OCI-M1 (cell line): ENCODE measurements around the gene TENM3.
"Not testable (repeated sequence)": the region's sequence is repeated elsewhere in the genome, so short reads cannot be mapped to it uniquely, and the experiment has no call there.

Experiments
- DNase-seq: peaks from one replicate; lab custom pipeline; 2025; lab: John Stamatoyannopoulos, UW

Gene TENM3

GRCh38 chr4:182243204-182243603 lies at the start of gene TENM3:
Gene TENM3 (plus strand): TSS chr4:182243402. CDS start chr4:182324021, 80,619 bp downstream.
- DNase-seq = not testable (repeated sequence)

DNA sequence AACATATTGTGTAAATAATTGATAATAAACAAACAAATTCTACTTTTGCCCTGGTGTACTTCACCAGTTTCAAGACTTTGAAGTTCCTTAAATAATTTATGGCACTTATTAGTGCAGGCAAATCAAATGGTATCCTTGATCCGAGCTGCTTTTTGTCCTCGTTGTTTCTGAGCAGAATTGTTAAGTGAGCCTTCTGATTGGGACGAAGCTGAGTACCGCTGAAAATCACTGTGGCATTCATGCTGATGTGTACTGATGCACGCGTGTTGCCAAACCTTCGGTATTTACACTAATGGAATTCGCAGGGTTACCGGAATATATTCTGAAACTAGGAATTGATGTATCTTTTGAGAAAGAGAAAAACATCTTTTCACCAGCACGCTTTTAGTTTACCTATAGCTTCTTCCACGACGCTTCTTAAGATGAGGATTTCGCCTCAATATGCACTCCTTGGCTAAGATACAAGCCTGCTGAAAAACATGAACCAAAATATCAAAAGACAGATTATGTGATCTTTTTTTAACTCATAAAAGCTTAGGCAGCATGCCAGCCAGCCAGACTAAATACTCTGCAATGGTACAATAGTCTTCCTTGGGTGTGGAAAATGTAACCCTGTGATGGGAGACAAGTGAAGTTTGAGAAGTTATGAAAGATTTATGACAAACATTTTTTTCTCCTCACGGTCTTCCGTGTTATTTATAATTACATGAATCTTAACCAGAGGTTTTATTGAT lies 48.9 kb upstream of the TENM3 start:
- DNase-seq = no peak

- no peak for DNase-seq
These were observed 45.6 kb upstream of the TENM3 start for GRCh38 chr4:182197611-182198010.

GRCh38 chr4:182201871-182202270 lies 41.3 kb upstream of the TENM3 start:
- no peak for DNase-seq

DNA sequence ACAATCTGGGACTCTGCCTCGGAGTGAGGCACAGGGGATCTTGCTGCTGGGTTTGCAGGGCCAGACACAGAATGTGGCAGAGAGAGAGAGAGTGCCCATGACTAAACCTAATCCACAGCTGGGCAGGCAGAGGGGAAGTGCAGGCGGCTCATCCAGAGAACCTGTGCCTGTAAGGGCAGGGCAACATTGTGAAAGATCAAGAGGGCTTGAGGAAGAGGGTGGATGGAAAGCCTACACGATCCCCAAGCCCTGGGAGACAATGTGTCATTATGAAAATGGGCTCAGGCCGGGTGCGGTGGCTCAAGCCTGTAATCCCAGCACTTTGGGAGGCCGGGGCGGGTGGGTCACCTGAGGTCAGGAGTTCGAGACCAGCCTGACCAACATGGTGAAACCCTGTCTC lies 40.6 kb upstream of the TENM3 start:
- DNase-seq = no peak

DNA sequence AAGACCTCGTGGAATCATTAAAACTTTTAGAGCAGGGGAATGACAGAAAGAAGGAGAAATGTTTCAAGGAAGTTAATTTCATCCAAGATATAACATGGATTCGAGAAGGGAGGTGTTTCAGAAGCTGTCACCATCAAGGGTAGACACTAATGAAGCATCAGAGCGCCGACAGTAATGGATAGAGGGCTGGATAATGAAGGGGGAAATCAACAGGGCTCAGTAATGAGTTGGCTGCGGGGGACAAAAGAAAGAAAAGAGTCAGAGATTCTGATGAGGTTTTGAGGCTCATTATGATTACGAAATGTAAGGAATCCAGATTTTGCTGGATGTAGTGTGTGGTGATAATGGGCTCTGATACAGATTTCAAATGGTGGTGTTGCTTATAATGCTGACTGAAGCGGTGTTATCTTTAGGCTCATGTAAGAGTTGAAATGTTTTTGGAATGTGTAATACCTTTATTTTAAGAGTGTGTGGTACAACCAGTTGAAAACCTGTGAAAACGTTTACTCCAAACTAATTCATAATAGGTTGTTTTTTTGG lies 39.3 kb upstream of the TENM3 start:
- no peak for DNase-seq

DNA sequence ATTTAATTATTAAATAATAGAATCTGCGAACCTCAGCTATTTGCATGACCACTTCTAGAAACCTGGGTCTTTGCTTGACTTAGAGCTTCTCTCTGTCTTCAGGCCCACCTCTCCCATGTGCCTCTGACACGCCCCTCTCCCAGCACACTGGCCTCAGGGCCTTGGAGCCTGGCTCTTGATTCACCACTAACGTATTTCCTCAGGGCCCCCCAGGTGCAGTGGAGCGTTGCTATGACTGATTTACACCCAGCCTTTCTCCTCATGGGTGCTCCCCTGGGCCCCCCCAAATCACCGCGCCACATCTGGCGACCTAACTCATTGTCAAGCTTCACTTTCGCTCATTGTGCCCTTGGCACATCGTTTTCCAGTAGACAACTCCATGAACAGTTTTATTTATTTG lies 37.9 kb upstream of the TENM3 start:
- no peak for DNase-seq

DNA sequence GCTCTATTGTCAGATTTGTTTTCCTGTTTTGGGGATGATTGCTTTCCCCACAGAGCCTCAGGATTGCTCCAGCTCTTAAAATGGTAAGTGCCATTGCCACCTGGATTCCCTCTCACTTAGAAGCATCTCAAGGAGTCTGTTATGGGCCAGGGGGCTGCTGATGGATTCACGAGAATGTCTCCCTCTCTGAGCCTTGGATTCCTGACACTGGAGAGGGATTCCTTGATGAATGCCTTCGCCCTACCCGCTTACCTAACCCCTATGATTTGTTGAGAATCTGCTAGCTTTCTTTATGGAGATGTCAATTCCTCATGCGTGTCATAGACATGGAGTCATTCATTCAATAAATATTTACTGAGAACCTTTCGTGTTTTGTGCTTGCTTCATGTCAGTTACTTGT lies 36.9 kb upstream of the TENM3 start:
- no peak for DNase-seq

DNA sequence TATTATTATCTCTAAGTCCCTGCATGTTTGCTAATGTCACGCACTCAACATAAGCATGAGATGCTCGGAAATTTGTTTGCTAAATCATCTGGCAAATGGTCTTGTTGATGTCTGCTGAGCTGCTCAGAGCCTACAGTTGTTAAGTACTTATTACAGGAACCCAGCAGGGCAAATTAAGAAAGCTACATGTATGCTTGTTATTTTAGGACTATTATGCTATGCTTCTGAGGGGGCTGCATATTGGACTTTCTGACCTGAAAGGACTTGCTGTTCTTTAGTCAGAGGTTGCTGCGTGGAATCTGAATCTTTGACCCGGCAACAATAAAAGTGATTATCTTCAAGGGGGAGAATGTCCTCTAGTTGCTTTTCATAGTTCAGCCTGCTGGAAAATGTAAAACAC lies 36.3 kb upstream of the TENM3 start:
- DNase-seq = no peak

DNA sequence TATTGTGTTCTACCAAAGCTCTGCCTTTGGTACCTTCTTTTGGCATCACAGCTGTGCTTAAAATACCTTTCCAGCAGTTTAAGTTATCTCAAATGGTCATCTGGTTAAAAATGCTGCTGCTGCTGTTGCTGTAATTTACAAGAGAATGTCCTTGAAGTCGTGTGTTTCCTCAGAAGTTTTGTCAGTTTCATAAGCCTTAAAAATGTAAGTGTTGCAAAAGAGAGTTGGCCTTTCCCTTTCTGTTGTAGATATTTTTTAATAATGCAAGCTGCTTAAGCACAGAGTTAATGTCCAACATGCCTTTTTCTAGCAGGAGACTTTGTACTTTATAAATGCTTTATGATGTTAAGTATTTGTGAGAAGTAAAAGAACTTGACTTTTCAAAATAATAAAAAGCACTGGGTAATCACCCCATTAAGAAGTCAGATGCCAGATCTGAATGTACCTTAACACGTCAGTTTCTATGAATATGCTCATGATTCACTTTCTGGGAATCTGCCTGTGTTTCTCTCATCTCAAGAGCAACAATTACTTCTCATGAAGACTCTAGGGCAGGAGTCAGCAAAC lies 35.3 kb upstream of the TENM3 start:
- DNase-seq = peak; percentile 15

- DNase-seq = no peak
These were observed 34.6 kb upstream of the TENM3 start for GRCh38 chr4:182208526-182209050.

DNA sequence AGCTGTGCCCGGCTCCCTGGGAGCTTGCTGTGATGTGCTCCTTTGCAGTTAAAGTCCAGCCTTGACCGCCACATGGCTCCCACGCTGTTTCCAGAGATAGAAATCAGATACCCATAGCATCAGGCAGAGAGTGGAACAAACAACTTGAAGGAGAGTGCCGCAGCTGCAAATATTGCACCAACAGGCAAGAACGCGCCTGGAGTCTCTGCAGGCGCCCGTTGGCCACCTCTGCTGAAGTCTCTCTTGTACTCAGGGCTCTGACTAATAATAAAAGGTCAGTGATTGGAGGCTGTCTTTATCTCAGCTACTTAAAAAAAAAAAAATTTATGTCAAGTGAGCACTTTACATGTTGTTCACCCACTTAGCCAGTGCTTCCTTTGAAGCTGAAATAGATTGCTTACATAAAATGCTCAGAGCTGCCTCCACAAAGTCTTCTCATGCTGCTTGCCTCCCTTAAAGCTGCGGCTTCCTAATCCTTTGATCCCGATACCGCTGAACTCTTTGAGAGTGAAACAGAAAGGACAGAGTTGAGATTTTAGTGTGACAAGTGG lies 30.9 kb upstream of the TENM3 start:
- peak; percentile 32 for DNase-seq

DNA sequence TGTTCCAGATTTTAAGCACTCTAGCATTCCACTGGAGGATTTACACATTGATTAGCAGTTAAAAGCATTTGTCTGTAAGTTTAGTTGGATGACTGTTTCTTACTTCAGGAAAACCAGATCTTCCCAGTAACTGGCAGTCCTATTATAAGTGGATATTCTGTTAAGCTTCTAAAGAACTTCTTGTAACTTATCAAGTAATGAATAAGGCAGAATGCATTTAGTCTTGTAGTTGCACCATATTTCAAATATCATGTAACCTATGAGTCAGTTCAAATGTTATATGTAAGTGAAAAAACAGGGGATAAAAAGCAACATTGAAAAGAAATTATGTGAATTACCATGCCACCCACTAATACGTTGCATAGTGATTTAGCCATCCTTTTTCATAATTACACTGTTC lies 30.2 kb upstream of the TENM3 start:
- DNase-seq = no peak

DNA sequence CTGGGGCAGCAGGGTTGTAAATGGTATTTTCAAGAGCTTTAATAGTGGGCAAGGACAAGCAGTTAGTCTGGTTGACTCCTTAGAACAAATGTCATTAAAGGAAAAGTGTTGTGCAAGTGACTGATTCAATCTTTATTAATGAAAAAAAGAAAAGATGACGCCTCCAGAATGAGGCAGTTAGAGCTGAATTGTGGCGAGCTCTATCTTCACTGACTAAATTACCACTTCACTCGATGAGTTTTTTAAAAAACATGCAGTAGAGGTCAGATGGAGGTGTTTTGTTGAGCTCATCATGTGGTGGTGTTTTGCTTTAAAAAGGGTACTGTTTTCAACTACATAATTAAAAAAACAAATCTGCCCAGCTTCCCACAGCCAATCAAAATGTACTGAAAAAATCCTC lies 28.1 kb upstream of the TENM3 start:
- no peak for DNase-seq

GRCh38 chr4:182216005-182216404 lies 27.2 kb upstream of the TENM3 start:
- DNase-seq = no peak

DNA sequence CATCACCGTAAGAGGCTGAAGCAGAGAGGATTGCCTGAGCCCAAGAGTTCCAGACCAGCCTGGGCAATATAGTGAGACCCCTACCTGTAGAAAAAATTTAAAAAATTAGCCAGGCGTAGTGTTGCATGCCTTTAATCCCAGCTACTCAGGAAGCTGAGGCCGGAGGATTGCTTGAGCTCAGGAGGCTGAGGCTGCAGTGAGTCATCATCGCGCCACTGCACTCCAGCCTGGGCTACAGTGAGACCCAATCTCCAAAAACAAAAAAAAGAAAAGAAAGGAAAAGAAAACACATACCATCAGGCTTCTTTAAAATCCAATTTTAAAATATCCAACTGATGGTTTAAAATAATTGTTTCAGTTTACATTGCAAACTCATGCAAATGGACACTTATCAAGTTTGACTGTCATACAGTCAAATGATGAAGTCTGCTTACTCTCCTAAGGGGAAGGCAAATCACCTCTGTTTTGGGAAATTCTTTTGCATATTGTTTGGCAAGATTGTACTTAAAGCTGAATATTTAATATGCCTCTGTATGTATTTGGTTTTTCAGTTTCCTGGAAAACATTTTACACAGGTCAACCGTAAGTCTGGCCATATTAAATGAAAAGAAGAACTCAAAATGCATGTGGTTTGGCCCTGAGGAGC lies 23.7 kb upstream of the TENM3 start:
- DNase-seq = no peak

GRCh38 chr4:182221987-182222386 lies 21.2 kb upstream of the TENM3 start:
- no peak for DNase-seq

DNA sequence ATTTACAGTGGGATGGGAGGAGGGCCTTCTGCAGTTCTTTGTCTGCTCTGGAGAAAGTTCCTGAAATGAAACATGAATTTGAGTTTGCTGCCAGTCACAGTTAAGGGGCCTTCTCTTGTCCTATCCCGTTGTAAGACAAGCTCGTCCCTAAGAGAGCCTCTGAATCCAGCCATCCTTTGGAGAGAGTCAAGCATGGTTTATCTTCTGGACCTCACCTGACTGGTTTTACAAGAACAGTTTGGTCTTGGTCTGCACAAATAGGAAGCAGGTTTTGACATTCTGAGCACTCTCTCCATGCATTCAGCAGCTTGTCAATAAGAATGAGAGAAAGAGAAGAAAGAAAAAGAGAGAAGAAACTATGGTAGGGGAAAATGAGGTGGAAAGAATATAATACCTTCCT lies 20.4 kb upstream of the TENM3 start:
- DNase-seq = no peak

DNA sequence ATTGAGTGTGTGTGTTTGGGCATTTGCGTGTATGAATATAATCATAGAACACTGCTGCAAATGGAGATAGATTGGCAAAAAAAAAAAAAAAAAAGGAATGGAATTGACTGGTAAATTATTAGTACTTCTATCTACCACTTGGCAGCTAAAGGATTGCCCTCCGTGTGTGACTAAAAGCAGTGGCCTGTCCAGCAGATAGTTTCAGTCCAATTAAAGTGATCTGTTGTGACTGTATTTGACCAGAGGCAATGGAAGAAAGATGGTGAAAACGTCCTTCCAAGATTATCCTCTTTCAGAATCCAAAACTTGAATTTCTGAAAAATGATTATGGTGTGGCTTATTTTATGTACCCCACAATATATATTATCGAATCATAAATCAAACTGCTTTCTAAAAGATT lies 19.5 kb upstream of the TENM3 start:
- DNase-seq = no peak

- DNase-seq = no peak
These were observed 18.9 kb upstream of the TENM3 start for GRCh38 chr4:182224192-182224850.

GRCh38 chr4:182225257-182225852 lies 17.8 kb upstream of the TENM3 start:
- peak; percentile 50 for DNase-seq

GRCh38 chr4:182227611-182228010 lies 15.6 kb upstream of the TENM3 start:
- DNase-seq = no peak
